Tibial nerve (tissue), 4 donors: ENCODE data around the gene ZNF669.

Experiments
- CTCF ChIP-seq, 5 experiments: fragments of 200-600 bp in 3 of 5; fragments of 450-650 bp in 2 of 5; sonication (generic) in 3 of 5; IDR thresholded peaks; one replicate each; pipeline ENCODE4 v1.5.1; 2016 to 2019; ENCODE audit warnings: antibody characterized with exemption in 5 of 5, mild to moderate bottlenecking in 3 of 5, moderate library complexity in 2 of 5
- EP300 ChIP-seq, 2 donors: sonication (generic); formaldehyde crosslinking; IDR thresholded peaks; one replicate each; pipeline ENCODE4 v1.6.1; 2017; ENCODE audit warnings: antibody characterized with exemption in 2 of 2, mild to moderate bottlenecking in 1 of 2

GRCh38 chr1:247131236-247131635, 27.1 kb upstream of the ZNF669 start:
- TF ChIP-seq CTCF (IDR thresholded peaks at IDR 0.05): no peak
- no peak for TF ChIP-seq EP300 (IDR thresholded peaks at IDR 0.05)
